WI38 (cell line): ENCODE measurements around the gene HMCN2.

Source experiments
- H3K4me3 ChIP-seq: 2 replicates; pipeline ENCODE4 v1.5.1; 2011; ENCODE audit warnings: low read depth, mild to moderate bottlenecking, control low read depth, low read length
- TF ChIP-seq, protein P1 (sequence below): IDR thresholded peaks from 2 replicates; pipeline ENCODE4 v1.5.1; 2012; ENCODE audit warnings: low read depth, mild to moderate bottlenecking, control low read depth, low read length

Gene HMCN2

DNA sequence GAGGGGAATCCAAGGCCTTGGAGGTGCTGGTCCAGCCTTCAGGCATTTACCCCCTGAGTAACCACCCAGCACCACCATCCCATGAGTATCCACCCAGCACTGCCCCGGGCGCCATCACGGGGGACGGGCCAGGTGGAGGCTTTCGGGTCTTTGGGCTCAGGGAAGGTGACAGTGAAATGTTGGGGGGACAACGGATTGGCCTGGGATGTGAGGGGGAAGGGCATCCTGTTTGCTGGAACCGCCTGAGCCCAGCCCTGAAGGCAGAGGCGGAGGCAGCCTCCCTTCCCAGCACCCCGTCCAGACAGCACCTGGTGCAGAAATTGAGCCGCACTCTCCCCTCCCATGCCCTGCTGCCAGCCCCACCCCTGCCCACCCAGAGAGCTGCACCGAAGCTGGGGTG is 196.2 kb downstream of the HMCN2 start:
- TF ChIP-seq, protein P1, sequence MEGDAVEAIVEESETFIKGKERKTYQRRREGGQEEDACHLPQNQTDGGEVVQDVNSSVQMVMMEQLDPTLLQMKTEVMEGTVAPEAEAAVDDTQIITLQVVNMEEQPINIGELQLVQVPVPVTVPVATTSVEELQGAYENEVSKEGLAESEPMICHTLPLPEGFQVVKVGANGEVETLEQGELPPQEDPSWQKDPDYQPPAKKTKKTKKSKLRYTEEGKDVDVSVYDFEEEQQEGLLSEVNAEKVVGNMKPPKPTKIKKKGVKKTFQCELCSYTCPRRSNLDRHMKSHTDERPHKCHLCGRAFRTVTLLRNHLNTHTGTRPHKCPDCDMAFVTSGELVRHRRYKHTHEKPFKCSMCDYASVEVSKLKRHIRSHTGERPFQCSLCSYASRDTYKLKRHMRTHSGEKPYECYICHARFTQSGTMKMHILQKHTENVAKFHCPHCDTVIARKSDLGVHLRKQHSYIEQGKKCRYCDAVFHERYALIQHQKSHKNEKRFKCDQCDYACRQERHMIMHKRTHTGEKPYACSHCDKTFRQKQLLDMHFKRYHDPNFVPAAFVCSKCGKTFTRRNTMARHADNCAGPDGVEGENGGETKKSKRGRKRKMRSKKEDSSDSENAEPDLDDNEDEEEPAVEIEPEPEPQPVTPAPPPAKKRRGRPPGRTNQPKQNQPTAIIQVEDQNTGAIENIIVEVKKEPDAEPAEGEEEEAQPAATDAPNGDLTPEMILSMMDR: no peak
- H3K4me3 ChIP-seq: no peak overlapping the region

DNA sequence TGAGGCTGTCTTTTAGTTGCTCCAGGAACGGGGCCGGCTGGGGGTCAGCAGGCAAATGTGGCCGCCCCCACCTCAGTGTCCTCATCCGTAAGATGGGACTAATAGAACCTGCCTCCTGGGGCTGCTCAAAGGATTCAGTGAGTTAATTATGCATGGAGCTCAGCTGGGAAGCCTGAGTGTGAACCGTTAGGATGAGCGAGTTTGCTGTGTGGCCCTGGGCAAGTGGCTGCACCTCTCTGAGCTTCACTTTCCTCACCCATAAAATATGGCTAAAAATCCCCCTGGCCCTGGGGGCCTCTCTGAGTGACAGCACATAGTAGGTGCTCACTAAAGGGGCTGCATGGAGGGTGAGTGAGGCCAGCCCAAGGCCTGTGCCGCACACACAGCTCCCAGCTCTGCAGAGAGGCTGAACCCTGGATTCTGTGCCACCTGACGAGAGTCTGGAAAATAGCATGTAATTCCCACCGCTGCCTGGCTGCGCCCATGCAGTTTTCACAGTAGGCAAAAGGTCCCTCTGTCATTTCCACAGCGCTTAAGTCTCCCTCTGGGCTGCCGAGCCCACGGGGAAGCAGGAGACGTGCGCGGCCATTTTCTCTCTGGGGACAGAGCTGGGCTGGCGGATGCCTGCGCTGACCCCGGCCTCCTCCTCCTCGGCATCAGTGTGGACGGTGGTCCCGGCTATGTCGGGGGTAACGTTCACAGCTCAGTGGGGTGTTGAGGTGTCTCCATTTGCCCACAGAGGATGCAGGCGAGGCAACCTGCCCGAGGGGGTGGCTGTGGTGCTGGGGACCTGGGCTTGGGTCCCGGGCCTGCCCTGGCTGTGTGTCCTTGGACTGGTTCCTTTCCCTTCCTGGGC is 197.4 kb downstream of the HMCN2 start:
- no peak overlapping the region for H3K4me3 ChIP-seq

DNA sequence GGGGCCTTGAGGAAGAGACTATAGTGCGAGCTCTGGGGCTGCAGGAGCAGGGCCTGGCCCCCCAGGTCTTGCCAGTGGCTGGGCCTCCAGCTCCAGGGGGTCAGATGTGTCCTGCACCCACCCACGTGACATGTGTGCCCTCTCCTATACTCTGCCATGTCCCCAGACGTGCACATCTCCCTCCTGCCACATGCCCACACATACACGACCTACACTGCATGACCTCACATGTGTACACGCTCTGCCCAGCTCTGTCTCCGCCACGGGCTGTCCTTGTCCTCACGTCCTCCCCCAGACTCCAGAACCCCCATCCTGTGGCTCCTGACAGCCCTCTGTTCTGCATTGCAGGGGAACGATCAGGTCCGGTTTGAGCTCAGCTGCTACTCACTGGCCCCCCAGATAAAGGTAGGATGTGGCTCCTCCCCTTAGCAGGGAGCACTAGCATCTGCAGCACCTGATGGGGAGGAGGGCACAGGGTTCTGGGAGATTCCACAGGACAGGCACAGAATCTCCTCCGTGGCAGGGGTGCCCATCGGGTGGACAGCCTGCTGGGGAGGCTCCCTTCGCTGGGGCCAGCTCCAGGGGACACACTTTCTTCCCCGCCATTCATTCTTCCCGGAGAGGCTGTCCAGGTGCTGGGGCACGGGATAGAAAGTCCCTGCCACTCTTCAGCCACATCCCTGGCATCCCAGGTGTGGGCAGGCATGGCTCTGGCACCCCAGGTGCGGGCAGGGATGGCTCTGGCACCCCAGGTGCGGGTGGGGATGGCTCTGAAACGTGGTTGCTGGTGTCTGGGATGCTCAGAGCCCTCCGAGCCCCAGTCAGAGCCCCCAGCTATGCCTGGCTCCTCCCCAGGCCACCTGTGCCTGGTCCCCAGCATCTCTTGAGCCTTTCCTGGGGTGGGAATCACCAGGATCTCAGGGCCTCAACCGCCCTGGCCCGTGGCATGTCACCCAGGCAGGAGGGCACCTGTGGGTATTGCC is 198.5 kb downstream of the HMCN2 start:
- TF ChIP-seq, protein P1: no peak
- H3K4me3 ChIP-seq: no peak overlapping the region

More for the DNA sequence above, 197.4 kb downstream of the HMCN2 start:
- TF ChIP-seq, protein P1: no peak

DNA sequence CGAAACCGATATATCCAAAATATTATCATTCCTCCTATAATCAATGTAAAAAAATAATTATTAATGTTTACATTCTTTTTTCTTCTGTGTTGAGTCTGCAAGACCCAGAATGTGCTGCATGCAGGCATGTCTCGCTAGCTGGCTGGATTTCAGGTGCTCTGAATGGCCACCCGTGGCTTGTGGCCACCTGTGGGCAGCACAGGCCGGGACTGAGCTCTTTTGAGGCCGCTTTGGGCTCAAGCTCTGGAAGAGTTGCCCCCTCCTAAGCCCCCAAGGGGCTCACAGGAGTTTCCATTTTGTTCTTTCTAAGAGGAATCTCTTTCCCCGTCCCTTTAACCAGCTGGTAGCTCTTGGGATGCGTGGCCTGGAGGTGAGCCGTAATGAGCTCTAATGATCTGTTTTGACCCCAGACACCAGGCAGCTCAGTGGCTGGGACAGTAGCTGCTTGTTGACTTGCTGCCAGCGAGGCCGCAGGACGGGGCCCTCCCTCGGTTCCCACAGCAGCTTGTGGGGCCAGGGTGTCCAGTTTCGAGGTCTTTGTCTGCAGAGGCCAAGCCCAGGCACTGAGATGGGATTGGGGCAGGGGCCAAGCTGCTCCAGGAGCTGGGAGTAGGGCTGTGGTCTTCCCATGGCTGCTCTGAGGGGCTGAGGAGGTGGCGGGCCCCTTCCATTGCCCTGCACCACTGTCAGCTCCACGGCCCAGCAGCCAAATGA is 200.0 kb downstream of the HMCN2 start:
- TF ChIP-seq, protein P1: no peak
- H3K4me3 ChIP-seq: no peak overlapping the region

DNA sequence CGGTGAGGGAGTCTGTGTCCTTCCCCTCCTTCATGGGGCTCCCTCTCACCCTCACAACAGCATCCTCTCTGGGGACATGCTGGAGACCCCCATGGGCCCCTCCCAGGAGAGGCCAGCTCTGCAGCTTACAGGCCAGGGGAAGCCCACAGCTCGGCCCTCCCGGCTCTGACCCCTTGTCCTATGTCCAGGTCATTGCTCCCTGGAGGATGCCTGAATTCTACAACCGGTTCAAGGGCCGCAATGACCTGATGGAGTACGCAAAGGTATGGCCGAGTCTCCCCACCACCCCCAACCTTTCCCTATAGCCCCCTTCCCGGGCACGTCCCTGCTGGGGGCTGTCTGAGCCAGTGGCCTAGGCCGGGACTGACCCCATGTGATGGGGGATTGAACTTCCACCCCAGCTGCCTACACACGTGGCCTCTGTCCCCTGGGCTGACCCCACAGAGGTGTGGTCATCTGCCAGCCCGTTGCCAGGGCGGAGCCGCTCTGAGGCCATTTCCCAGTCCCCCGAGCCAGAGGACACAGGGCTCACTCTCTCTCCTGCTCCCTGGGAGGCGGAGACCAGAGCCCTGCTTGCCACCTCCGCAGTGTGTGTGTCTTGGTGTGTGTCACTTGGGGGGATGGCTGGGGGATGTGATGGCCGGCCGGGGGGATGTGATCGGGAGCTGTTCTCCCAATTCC is 201.1 kb downstream of the HMCN2 start:
- TF ChIP-seq, protein P1: no peak
- no peak overlapping the region for H3K4me3 ChIP-seq

DNA sequence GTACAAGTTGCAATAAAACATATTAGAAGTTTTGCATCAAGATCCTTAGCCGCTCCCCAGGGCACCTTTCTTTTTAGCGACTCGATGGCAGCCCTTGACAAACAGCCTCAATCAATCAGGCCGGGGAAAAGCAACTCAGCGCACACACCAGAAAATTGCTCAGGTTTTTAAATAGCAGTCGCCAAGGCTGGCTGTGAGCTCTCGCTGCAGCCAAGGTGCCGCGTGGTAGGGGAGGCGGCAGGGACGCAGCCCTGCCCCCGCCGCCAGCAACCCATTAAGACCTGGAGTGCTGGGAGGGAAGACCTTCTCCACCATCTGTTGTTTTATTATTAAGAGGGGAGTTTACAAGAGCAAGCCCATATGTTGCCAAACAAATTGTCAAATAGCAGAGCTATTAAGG is 201.8 kb downstream of the HMCN2 start:
- TF ChIP-seq, protein P1: no peak
- H3K4me3 ChIP-seq: no peak overlapping the region
